ENCODE data around the gene CFAP221. TPM values are rescaled to one million over a fixed set of nuclear protein-coding genes. Genes with fewer than 3 reads are reported as not detected.

CFAP221 gene
- total RNA-seq, 3 donors from 2014 or later, result 0.98 to 3.5 TPM; not detected in 1

DNA sequence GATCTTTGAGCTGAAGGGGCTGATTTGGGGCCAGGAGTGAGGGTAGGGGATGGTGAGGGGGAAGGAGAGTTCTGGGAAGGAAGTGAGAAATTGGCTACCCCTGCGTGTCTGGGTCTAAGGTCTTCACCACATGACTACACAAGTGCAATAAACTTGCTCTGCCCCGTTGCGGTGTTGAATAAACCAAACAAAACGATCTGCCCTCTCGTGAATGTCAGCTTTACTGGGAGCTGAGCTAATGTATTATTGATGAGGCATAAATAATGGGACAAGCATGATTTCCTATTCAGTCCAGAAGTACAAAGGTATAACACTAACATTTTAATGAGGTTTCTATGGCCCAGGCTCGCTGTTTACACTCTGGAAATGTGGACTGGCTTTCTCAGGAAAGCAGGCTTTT lies 8.0 kb upstream of the CFAP221 start:
- Histone ChIP-seq H3K27me3 (no peaks in the 10 kb centered on the region), H3K4me3 (no peak overlapping the region), H3K4me1 (no peaks in the 10 kb centered on the region), H3K36me3 (no peaks in the 10 kb centered on the region), H3K9me3 (peaks cover 12 to 37% of the 10 kb centered on the region in 2 donors), H3K27ac (no peak overlapping the region)
- TF ChIP-seq, protein P1, sequence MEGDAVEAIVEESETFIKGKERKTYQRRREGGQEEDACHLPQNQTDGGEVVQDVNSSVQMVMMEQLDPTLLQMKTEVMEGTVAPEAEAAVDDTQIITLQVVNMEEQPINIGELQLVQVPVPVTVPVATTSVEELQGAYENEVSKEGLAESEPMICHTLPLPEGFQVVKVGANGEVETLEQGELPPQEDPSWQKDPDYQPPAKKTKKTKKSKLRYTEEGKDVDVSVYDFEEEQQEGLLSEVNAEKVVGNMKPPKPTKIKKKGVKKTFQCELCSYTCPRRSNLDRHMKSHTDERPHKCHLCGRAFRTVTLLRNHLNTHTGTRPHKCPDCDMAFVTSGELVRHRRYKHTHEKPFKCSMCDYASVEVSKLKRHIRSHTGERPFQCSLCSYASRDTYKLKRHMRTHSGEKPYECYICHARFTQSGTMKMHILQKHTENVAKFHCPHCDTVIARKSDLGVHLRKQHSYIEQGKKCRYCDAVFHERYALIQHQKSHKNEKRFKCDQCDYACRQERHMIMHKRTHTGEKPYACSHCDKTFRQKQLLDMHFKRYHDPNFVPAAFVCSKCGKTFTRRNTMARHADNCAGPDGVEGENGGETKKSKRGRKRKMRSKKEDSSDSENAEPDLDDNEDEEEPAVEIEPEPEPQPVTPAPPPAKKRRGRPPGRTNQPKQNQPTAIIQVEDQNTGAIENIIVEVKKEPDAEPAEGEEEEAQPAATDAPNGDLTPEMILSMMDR (IDR thresholded peaks at IDR 0.05), result no peak
- no peak for TF ChIP-seq POLR2A (IDR thresholded peaks at IDR 0.05)
- no peak for TF ChIP-seq POLR2AphosphoS5 (IDR thresholded peaks at IDR 0.05)
- DNase-seq (ENCODE audit: low spot score in 2 of 2), result no peak
- intact Hi-C loops (cut with DNase I; ENCODE audit: low total_unique reads), result no loop called here

DNA sequence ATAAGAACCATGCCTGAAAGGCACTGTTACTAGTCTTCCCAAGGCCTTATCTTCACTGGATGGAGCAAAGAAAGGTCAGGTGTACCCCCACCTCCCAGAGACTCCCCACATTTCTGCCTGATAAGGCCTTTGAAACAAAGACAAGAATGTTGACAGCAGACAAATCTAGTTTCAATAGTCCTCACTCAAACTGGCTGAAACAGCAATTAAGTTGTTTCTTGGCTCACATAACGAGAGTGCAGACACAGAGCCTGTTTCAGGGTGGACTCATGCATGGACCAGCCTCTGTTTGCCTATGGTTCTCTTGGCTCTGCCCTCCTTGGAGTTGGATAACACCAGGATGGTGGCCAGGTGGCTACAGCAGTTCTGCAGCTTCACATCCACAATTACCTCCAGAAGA lies 7.5 kb upstream of the CFAP221 start:
- DNase-seq (ENCODE audit: low spot score in 2 of 2), result no peak
- no peak overlapping the region for H3K27ac ChIP-seq
- H3K27me3 ChIP-seq, result peaks cover 0 to 5% of the 10 kb centered on the region in 2 donors
- no peak overlapping the region for H3K4me3 ChIP-seq
- no peaks in the 10 kb centered on the region for H3K36me3 ChIP-seq
- no peaks in the 10 kb centered on the region for H3K4me1 ChIP-seq
- TF ChIP-seq, protein P1 (IDR thresholded peaks at IDR 0.05), result no peak
- TF ChIP-seq POLR2A (IDR thresholded peaks at IDR 0.05), result no peak
- TF ChIP-seq POLR2AphosphoS5 (IDR thresholded peaks at IDR 0.05), result no peak
- H3K9me3 ChIP-seq, result peaks cover 12 to 33% of the 10 kb centered on the region in 2 donors
- intact Hi-C loops (cut with DNase I; ENCODE audit: low total_unique reads), result no loop called here

DNA sequence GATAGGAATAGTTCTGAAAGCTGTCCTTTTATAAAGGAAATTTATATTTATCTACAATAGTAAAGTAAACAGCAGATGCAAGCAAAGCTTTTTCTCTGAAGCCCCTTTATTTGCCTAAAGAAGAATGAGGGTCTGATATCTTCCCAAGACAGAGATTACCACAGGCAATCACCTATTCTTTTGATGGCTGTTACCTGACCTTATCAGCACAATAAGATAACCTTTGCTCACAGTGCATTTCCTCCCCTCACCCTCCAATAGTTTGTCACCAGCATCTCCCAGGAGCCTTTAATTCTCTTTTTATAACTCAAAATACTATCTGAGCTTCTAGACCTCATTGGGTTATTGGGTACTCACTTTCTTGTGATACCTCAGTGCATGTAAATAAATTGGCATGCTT lies 6.5 kb upstream of the CFAP221 start:
- Histone ChIP-seq H3K4me3 (no peak overlapping the region), H3K27ac (no peak overlapping the region), H3K4me1 (no peaks in the 10 kb centered on the region), H3K36me3 (no peaks in the 10 kb centered on the region), H3K9me3 (peaks cover 12 to 25% of the 10 kb centered on the region in 2 donors), H3K27me3 (peaks cover 0 to 9% of the 10 kb centered on the region in 2 donors)
- TF ChIP-seq POLR2AphosphoS5 (IDR thresholded peaks at IDR 0.05) (no peak), POLR2A (IDR thresholded peaks at IDR 0.05) (no peak)
- TF ChIP-seq, protein P1 (IDR thresholded peaks at IDR 0.05), result no peak
- intact Hi-C loops (cut with DNase I; ENCODE audit: low total_unique reads), result no loop called here
- DNase-seq (ENCODE audit: low spot score in 2 of 2), result no peak

DNA sequence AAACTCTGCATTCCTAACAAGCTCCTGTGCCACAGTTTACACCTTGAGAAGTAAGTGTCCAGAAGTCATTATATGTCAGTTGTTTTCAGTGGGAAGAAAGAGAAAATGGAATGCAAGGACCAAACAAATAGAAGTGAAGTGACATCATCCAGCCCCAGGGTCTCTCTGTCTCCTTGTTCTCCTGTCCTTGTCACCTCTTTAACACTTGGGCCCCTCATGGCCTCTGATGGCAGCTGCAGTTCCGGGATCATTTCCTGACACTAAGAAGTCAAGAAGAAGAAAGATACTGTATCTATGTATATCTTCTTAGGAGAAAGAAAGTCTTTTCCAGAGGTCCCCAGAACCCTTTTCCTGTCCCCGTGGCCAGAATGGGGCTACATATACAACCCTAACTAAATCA lies 2.8 kb upstream of the CFAP221 start:
- intact Hi-C loops (cut with DNase I; ENCODE audit: low total_unique reads), result loop anchor here (5.0 kb wide), 1 partner anchor 1304 kb away; no protein-coding TSS in a partner anchor
- Histone ChIP-seq H3K36me3 (no peaks in the 10 kb centered on the region), H3K4me1 (no peaks in the 10 kb centered on the region), H3K4me3 (no peak overlapping the region), H3K27ac (no peak overlapping the region), H3K27me3 (peaks cover 0 to 13% of the 10 kb centered on the region in 2 donors), H3K9me3 (no peaks in the 10 kb centered on the region)
- TF ChIP-seq POLR2AphosphoS5 (IDR thresholded peaks at IDR 0.05) (no peak), POLR2A (IDR thresholded peaks at IDR 0.05) (no peak)
- TF ChIP-seq, protein P1 (IDR thresholded peaks at IDR 0.05), result no peak
- no peak for DNase-seq (ENCODE audit: low spot score in 2 of 2)

DNA sequence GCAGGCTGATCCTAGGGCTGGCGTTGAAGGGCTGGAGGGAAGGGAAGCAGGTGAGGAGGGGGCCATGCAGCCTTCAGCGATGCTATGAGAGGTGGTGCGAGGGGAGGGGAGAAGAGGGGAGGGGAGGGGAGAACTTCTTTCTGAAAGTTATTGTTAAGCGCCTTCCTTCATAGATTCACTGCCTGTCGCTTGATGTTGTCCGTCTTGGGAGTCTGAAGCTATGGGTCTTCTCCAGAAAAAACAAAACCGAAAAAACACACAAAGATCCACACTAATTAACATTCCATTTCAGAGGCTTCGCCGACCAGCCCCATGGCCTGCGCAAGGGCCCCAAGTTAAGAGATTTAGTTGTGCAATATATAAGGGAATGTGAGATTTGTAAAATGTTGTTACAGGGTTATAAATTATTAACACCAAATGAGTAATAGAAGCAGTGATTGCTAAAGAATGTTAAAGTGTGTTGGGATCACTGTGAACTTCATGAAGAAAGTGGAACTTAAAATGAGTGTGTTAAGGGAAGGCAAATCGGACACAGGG lies 758 bp downstream of the CFAP221 start:
- Histone ChIP-seq H3K4me1 (no peaks in the 10 kb centered on the region), H3K27me3 (peaks cover 0 to 13% of the 10 kb centered on the region in 2 donors), H3K9me3 (no peaks in the 10 kb centered on the region), H3K27ac (no peak overlapping the region), H3K36me3 (no peaks in the 10 kb centered on the region), H3K4me3 (peak overlapping the region; percentile 39 to 65 (median 52))
- intact Hi-C loops (cut with DNase I; ENCODE audit: low total_unique reads), result loop anchor here (5.0 kb wide), 1 partner anchor 1308 kb away; no protein-coding TSS in a partner anchor
- no peak for DNase-seq (ENCODE audit: low spot score in 2 of 2)
- no peak for TF ChIP-seq POLR2A (IDR thresholded peaks at IDR 0.05)
- TF ChIP-seq, protein P1 (IDR thresholded peaks at IDR 0.05), result no peak
- TF ChIP-seq POLR2AphosphoS5 (IDR thresholded peaks at IDR 0.05), result no peak
